ENCODE results near the gene PFDN2. TPM values are rescaled to one million over a fixed set of nuclear protein-coding genes. Genes with fewer than 3 reads are reported as not detected.

The PFDN2 gene
- polyA plus RNA-seq, 1 of the 3 experiments (the other 2 are of a cell fraction): 445 TPM

DNA sequence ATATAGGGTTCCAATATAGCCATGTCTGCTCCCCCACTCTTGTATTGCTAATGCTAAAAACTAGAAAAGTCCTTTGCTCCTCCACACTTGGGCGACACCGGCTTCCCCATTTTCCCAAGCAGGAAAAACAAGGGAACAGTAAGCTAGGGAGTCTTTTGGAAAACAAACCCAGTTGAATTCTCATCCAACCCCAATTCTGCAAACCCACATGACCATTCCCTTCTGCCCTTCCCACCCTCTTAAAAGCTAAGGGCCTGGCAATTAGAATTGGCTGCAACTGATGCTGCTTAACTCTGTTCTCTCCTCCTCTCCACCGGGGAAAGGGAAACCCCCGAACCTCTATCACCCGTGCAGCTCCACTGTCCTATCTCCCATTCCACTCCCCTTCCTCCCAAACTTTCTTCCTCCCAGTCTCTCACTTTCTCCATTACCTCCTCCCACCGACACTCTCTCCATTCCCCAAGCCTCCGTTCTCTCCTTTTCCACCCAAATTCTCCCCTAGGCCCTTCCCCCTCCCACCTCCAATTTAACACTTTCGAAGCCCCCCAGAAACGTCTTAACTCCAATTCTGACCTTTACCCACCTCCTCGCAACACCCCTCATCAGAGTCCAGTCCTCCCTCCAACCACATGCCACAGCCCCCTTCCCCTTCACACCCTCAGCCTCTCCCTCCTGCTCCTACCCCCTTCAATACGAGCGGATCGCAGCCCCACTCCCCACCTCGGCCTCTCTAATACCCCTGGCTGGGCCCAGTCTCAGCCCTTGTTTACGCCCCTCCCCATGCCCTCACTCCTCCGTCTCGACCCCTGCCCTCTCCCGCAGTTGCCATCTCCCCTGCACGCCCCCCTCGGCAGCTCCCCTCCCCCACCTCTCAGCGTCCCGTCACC lies 13.9 kb upstream of the PFDN2 start:
- POLR2A ChIA-PET: interaction anchor here (0.9 to 1.8 kb wide), 7 partner anchors 10 to 134 kb away, joined by 3 to 12 read pairs (median 5); partner anchors contain the start of genes NIT1, PFDN2, PPOX and UFC1
- peaks cover 72% of the 10 kb centered on the region for H3K79me2 ChIP-seq (ENCODE audit: insufficient read depth)
- peaks cover 13% of the 10 kb centered on the region for H3F3A ChIP-seq (replicated peaks; ENCODE audit: insufficient read depth)
- CTCF ChIA-PET: interaction anchor here (1.0 to 5.0 kb wide), 5 partner anchors 13 to 134 kb away, joined by 3 to 21 read pairs (median 5); partner anchors contain the start of gene PPOX
- DNase-seq: peak; percentile 31
- peaks cover 31 to 37% of the 10 kb centered on the region in 2 experiments for H3K36me3 ChIP-seq (replicated peaks in 1 of 2; ENCODE audit: control insufficient read depth in 1 of 2, insufficient read depth in 2 of 2, low read length in 1 of 2)
- H4K20me1 ChIP-seq (ENCODE audit: insufficient read depth): no peaks in the 10 kb centered on the region
- H3K27me3 ChIP-seq (ENCODE audit: insufficient read depth): no peaks in the 10 kb centered on the region
- H3K27ac ChIP-seq (ENCODE audit: low read depth in 2 of 2, low read length in 1 of 2): peak overlapping the region; percentile 91 to 96
- no peaks in the 10 kb centered on the region for H3K9me2 ChIP-seq
- peak overlapping the region; percentile 73 for H3K4me2 ChIP-seq
- no peaks in the 10 kb centered on the region for H3K9me3 ChIP-seq
- H3K9ac ChIP-seq: peak overlapping the region; percentile 89
- H3K4me1 ChIP-seq (ENCODE audit: control insufficient read depth in 1 of 2, insufficient read depth in 2 of 2, low read depth in 1 of 2, low read length in 1 of 2): peaks cover 5 to 13% of the 10 kb centered on the region in 2 experiments; a peak in 3 of 4 replicates
- WGBS (ENCODE audit: low lambda C conversion rate): 4% methylated on average over 22 of the region's 22 CpGs
- H2AFZ ChIP-seq (ENCODE audit: low read depth): peak overlapping the region; percentile 61; the same call in 1 of the 2 replicates
- TF ChIP-seq EZH2phosphoT487 (IDR thresholded peaks at IDR 0.05; ENCODE audit: borderline replicate concordance, low read depth): no peak
- TF ChIP-seq CHD2 (IDR thresholded peaks at IDR 0.05; ENCODE audit: low read length, partially characterized antibody): peak; percentile 14
- H3K4me3 ChIP-seq (ENCODE audit: low read depth in 2 of 2, low read length in 1 of 2): peak overlapping the region; percentile 54 to 74

DNA sequence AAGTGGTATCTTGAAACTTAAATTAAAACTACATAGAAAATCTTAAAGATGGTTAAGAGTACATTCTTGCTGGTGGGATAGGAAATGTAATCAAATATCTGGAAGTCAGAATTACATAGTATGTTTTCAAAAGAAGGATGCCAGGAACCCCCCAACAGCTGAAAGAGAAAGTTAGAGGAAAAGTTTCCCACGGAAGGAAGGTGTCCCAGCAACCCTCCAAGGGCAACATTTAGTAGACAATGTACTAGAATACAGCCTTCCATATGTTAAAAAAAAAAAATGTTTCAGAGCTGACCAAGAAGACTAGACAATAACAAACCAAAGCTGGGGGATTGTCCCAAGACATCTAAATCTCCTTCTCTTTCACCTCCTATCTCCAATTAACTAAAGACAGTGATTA lies 12.4 kb upstream of the PFDN2 start:
- TF ChIP-seq FOXJ3 (CRISPR knock-in tag; IDR thresholded peaks at IDR 0.05): no peak
- TF ChIP-seq FOSL2 (IDR thresholded peaks at IDR 0.05; ENCODE audit: borderline replicate concordance, low read depth): no peak
- no peak for TF ChIP-seq RAD21 (IDR thresholded peaks at IDR 0.05; ENCODE audit: low read length)
- TF ChIP-seq GATA2 (CRISPR knock-in tag; IDR thresholded peaks at IDR 0.05): no peak
- TF ChIP-seq, protein P1, sequence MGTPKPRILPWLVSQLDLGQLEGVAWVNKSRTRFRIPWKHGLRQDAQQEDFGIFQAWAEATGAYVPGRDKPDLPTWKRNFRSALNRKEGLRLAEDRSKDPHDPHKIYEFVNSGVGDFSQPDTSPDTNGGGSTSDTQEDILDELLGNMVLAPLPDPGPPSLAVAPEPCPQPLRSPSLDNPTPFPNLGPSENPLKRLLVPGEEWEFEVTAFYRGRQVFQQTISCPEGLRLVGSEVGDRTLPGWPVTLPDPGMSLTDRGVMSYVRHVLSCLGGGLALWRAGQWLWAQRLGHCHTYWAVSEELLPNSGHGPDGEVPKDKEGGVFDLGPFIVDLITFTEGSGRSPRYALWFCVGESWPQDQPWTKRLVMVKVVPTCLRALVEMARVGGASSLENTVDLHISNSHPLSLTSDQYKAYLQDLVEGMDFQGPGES (IDR thresholded peaks at IDR 0.05; ENCODE audit: low read depth, low read length): no peak
- H3K27ac ChIP-seq (ENCODE audit: low read depth in 2 of 2, low read length in 1 of 2): no peak overlapping the region
- peaks cover 10% of the 10 kb centered on the region for H3F3A ChIP-seq (replicated peaks; ENCODE audit: insufficient read depth)
- H3K9me2 ChIP-seq: no peaks in the 10 kb centered on the region
- DNase-seq: no peak
- H2AFZ ChIP-seq (ENCODE audit: low read depth): no peak overlapping the region
- ChIA-PET POLR2A (interaction anchor here (0.7 kb wide), 1 partner anchor 8 kb away, joined by 3 read pairs; no protein-coding TSS in a partner anchor), CTCF (interaction anchor here (1.0 to 3.0 kb wide), 3 partner anchors 11 to 62 kb away, joined by 3 to 9 read pairs (median 3); partner anchors contain the start of gene PPOX)
- peaks cover 33 to 43% of the 10 kb centered on the region in 2 experiments for H3K36me3 ChIP-seq (replicated peaks in 1 of 2; ENCODE audit: control insufficient read depth in 1 of 2, insufficient read depth in 2 of 2, low read length in 1 of 2)
- 83% methylated on average over 1 of the region's 1 CpG for WGBS (ENCODE audit: low lambda C conversion rate)
- peaks cover 7% of the 10 kb centered on the region; the same call in 1 of the 2 replicates for H4K20me1 ChIP-seq (ENCODE audit: insufficient read depth)
- H3K9me3 ChIP-seq: no peaks in the 10 kb centered on the region
- H3K4me1 ChIP-seq (ENCODE audit: control insufficient read depth in 1 of 2, insufficient read depth in 2 of 2, low read depth in 1 of 2, low read length in 1 of 2): peaks cover 5 to 13% of the 10 kb centered on the region in 2 experiments; a peak in 3 of 4 replicates
- H3K4me2 ChIP-seq: peak overlapping the region; percentile 73
- no peak overlapping the region for H3K9ac ChIP-seq
- no peaks in the 10 kb centered on the region for H3K27me3 ChIP-seq (ENCODE audit: insufficient read depth)
- H3K4me3 ChIP-seq (ENCODE audit: low read depth in 2 of 2, low read length in 1 of 2): no peak overlapping the region
- H3K79me2 ChIP-seq (ENCODE audit: insufficient read depth): peaks cover 87% of the 10 kb centered on the region
